RWPE2 (cell line): Measurements from ENCODE around the gene CDH12.

ENCODE experiments used
- ATAC-seq: fragments of 200-7000 bp; cut with Tn5 transposase; 3 replicates; pipeline ENCODE4 v1.9.1; 2021; ENCODE audit warnings: low read depth
- DNase-seq: peaks from one replicate; pipeline ENCODE4 v3.0.0-alpha.2; 2020; ENCODE audit warnings: low spot score
- H3K27ac ChIP-seq: fragments of 450-650 bp; 2 replicates; pipeline ENCODE4 v1.5.1; 2017; ENCODE audit warnings: mild to moderate bottlenecking; ENCODE audit not compliant: poor library complexity, severe bottlenecking
- H3K27me3 ChIP-seq: fragments of 250-450 bp; sonication (Bioruptor Pico); 2 replicates; pipeline ENCODE4 v1.5.1; 2021; ENCODE audit warnings: mild to moderate bottlenecking, moderate library complexity; ENCODE audit not compliant: insufficient read depth, poor library complexity, severe bottlenecking
- H3K36me3 ChIP-seq: fragments of 250-450 bp; sonication (Bioruptor Pico); 2 replicates; pipeline ENCODE4 v1.5.1; 2020; ENCODE audit warnings: low read depth, mild to moderate bottlenecking, moderate library complexity
- H3K4me1 ChIP-seq: fragments of 250-450 bp; sonication (Bioruptor Pico); 2 replicates; pipeline ENCODE4 v1.5.1; 2021; ENCODE audit warnings: mild to moderate bottlenecking, moderate library complexity; ENCODE audit not compliant: insufficient read depth, poor library complexity, severe bottlenecking
- H3K4me3 ChIP-seq: fragments of 250-450 bp; sonication (Bioruptor Pico); 2 replicates; pipeline ENCODE4 v1.5.1; 2021; ENCODE audit warnings: mild to moderate bottlenecking, moderate library complexity; ENCODE audit not compliant: severe bottlenecking
- H3K9me3 ChIP-seq: fragments of 250-450 bp; sonication (Bioruptor Pico); 2 replicates; pipeline ENCODE4 v1.5.1; 2021; ENCODE audit warnings: mild to moderate bottlenecking, moderate library complexity; ENCODE audit not compliant: severe bottlenecking
- CTCF ChIP-seq: fragments of 450-650 bp; IDR thresholded peaks from one replicate; pipeline ENCODE4 v1.5.1; 2017; ENCODE audit warnings: mild to moderate bottlenecking, moderate library complexity; ENCODE audit not compliant: poor library complexity, severe bottlenecking

The CDH12 gene

GRCh38 chr5:22572941-22573340 is 280.2 kb downstream of the CDH12 start:
- no peak overlapping the region for H3K4me3 ChIP-seq
- TF ChIP-seq CTCF, result no peak
- H3K4me1 ChIP-seq, result peaks cover 12% of the 10 kb centered on the region
- no peak for DNase-seq
- H3K9me3 ChIP-seq, result no peaks in the 10 kb centered on the region
- no peaks in the 10 kb centered on the region for H3K27me3 ChIP-seq
- H3K36me3 ChIP-seq, result no peaks in the 10 kb centered on the region
- no peak overlapping the region for H3K27ac ChIP-seq
- ATAC-seq, result peak; percentile 64; the same call in 2 of the 3 replicates

- no peaks in the 10 kb centered on the region for H3K9me3 ChIP-seq
- H3K27me3 ChIP-seq, result no peaks in the 10 kb centered on the region
- H3K36me3 ChIP-seq, result no peaks in the 10 kb centered on the region
- no peak overlapping the region for H3K4me3 ChIP-seq
- H3K4me1 ChIP-seq, result peaks cover 12% of the 10 kb centered on the region
- no peak for TF ChIP-seq CTCF
- no peak for DNase-seq
- no peak overlapping the region for H3K27ac ChIP-seq
- no peak for ATAC-seq
These were observed 285.2 kb downstream of the CDH12 start for GRCh38 chr5:22567983-22568382.

- ATAC-seq (peak; percentile 100), DNase-seq (peak; percentile 76)
- no peaks in the 10 kb centered on the region for H3K27me3 ChIP-seq
- H3K4me3 ChIP-seq, result no peak overlapping the region
- no peaks in the 10 kb centered on the region for H3K36me3 ChIP-seq
- H3K27ac ChIP-seq, result peak overlapping the region; percentile 24
- peaks cover 16% of the 10 kb centered on the region for H3K4me1 ChIP-seq
- no peak for TF ChIP-seq CTCF
- no peaks in the 10 kb centered on the region for H3K9me3 ChIP-seq
These were observed 293.0 kb downstream of the CDH12 start for GRCh38 chr5:22560147-22560546.

- ATAC-seq (no peak), DNase-seq (no peak)
- Histone ChIP-seq H3K27ac (no peak overlapping the region), H3K9me3 (no peaks in the 10 kb centered on the region), H3K4me3 (no peak overlapping the region), H3K27me3 (no peaks in the 10 kb centered on the region), H3K36me3 (no peaks in the 10 kb centered on the region), H3K4me1 (peaks cover 14% of the 10 kb centered on the region)
- TF ChIP-seq CTCF, result no peak
These were observed 295.9 kb downstream of the CDH12 start for GRCh38 chr5:22557251-22557650.

- Histone ChIP-seq H3K4me1 (peaks cover under 1% of the 10 kb centered on the region), H3K4me3 (no peak overlapping the region), H3K27ac (no peak overlapping the region), H3K9me3 (no peaks in the 10 kb centered on the region), H3K36me3 (no peaks in the 10 kb centered on the region), H3K27me3 (no peaks in the 10 kb centered on the region)
- DNase-seq, result no peak
- TF ChIP-seq CTCF, result no peak
- ATAC-seq, result no peak
These were observed 298.7 kb downstream of the CDH12 start for GRCh38 chr5:22554475-22554874.
